WTC11 (cell line): ENCODE results near the gene ZDHHC1.

Experiments used
- JUN ChIP-seq: sonication (generic); formaldehyde crosslinking; IDR thresholded peaks from 2 replicates; pipeline ENCODE4 v1.8.0; 2023; ENCODE audit warnings: mild to moderate bottlenecking, missing genetic modification reagents
- ZNF121 ChIP-seq: sonication (generic); formaldehyde crosslinking; IDR thresholded peaks from 2 replicates; pipeline ENCODE4 v1.8.0; 2023; ENCODE audit warnings: missing genetic modification reagents
- TF ChIP-seq, protein P1 (sequence below): sonication (generic); formaldehyde crosslinking; IDR thresholded peaks from 2 replicates; pipeline ENCODE4 v1.8.1; 2022; ENCODE audit warnings: low read depth, mild to moderate bottlenecking, moderate library complexity, missing genetic modification reagents, borderline replicate concordance
- TF ChIP-seq, protein P2 (sequence below): fragments of 200-600 bp; IDR thresholded peaks from 2 replicates; pipeline ENCODE4 v1.8.0; 2022; ENCODE audit warnings: antibody characterized with exemption

DNA sequence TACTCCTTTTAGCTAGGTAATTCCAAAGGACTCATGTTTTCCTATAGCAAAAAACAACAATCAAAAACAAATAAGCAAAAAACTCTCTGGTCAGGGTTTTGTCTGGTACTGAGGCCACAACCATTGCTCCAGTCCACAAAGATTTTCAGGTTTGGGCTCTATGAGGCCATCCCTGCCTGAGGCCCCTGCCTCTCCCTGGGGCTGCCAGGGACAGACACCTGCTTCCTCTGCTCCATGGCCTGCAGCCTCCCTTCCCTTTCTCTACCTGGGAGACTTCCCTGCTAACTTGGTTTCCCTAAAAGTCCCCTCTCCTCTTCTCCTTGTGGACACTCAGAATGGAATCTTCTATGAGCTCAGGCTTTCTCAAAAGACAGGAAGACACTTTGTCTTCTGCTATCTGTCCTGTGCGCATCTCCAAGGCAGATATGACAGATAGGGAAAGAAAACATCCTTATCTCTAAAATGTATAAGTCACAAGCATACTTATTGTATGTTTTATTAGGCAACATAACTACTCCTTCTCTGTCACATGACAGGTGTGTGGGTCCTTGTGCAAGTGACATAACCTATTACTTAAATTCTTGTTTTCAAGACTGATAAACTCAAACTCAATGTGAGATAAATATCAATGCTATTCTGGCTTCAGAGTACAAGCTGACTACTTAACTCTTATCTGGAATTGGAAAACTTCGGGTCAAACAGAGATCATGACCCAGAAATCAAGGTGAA, 1.2 kb upstream of the ZDHHC1 start:
- TF ChIP-seq JUN (CRISPR knock-in tag) (no peak), ZNF121 (no peak)
- TF ChIP-seq, protein P1, sequence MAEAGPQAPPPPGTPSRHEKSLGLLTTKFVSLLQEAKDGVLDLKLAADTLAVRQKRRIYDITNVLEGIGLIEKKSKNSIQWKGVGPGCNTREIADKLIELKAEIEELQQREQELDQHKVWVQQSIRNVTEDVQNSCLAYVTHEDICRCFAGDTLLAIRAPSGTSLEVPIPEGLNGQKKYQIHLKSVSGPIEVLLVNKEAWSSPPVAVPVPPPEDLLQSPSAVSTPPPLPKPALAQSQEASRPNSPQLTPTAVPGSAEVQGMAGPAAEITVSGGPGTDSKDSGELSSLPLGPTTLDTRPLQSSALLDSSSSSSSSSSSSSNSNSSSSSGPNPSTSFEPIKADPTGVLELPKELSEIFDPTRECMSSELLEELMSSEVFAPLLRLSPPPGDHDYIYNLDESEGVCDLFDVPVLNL (CRISPR knock-in tag): no peak
- TF ChIP-seq, protein P2, sequence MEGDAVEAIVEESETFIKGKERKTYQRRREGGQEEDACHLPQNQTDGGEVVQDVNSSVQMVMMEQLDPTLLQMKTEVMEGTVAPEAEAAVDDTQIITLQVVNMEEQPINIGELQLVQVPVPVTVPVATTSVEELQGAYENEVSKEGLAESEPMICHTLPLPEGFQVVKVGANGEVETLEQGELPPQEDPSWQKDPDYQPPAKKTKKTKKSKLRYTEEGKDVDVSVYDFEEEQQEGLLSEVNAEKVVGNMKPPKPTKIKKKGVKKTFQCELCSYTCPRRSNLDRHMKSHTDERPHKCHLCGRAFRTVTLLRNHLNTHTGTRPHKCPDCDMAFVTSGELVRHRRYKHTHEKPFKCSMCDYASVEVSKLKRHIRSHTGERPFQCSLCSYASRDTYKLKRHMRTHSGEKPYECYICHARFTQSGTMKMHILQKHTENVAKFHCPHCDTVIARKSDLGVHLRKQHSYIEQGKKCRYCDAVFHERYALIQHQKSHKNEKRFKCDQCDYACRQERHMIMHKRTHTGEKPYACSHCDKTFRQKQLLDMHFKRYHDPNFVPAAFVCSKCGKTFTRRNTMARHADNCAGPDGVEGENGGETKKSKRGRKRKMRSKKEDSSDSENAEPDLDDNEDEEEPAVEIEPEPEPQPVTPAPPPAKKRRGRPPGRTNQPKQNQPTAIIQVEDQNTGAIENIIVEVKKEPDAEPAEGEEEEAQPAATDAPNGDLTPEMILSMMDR: no peak
